ENCODE data around the gene ATRAID. TPM values are rescaled to one million over a fixed set of nuclear protein-coding genes. Genes with fewer than 3 reads are reported as not detected.
A peak's percentile ranks its signal among the peaks of the same experiment; 100 is the strongest.

The ATRAID gene
- total and polyA plus RNA-seq, 5 experiments from 2014 or later: 105 to 388 (median 299) TPM

DNA sequence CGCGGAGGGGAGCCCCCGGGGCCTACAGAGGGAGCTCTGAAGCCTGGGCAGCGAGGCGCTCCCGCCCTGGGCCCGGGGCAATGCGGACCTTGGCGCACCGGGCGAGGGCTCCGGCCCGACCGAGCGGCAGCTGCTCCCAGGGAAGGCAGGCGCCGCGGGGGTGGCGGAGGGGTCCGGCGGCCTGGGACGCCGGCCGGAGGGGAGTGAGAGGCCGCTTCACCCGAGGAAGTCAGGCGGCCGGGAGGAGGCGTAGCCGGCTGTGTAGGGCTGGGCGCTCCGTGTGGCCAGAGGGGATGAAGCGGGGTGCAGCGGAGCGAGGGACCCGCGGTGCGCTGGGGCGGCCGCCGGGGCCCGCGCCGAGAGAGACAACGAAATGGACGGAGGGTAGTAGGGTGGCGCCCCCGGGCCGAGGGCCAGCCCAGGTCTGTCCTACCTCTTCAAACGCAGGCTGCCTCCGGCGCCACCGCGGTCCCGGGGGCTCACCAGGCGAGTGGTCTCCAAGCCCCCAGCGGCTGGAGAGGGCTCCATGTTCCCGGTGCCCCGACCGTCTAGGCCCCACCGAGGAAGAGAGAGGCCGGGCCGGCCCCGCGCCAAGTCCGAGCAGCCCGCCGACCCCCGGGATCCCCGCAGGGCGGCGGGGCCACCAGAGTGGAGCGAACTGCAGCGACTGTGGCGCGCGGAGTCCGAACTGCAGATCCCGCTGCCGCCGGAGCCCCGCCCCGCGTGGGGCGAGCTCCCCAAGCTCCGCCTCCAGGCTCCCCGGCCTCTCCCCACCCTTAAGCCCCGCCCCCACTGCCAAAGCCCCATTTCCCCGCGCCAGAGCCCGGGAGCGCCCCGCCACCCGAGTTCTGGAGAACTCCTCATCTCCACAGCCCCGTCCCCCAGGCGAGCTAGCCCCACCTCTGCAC lies 50.8 kb downstream of the ATRAID start, which contains the start of gene SLC30A3:
SLC30A3 (minus strand) TSS at position 669 of the 908 bp plus-strand sequence; CDS start at position 528, 141 bp downstream.
- POLR2A ChIA-PET: interaction anchor here (0.6 kb wide), 2 partner anchors 10 to 33 kb away, joined by 3 read pairs; no protein-coding TSS in a partner anchor

DNA sequence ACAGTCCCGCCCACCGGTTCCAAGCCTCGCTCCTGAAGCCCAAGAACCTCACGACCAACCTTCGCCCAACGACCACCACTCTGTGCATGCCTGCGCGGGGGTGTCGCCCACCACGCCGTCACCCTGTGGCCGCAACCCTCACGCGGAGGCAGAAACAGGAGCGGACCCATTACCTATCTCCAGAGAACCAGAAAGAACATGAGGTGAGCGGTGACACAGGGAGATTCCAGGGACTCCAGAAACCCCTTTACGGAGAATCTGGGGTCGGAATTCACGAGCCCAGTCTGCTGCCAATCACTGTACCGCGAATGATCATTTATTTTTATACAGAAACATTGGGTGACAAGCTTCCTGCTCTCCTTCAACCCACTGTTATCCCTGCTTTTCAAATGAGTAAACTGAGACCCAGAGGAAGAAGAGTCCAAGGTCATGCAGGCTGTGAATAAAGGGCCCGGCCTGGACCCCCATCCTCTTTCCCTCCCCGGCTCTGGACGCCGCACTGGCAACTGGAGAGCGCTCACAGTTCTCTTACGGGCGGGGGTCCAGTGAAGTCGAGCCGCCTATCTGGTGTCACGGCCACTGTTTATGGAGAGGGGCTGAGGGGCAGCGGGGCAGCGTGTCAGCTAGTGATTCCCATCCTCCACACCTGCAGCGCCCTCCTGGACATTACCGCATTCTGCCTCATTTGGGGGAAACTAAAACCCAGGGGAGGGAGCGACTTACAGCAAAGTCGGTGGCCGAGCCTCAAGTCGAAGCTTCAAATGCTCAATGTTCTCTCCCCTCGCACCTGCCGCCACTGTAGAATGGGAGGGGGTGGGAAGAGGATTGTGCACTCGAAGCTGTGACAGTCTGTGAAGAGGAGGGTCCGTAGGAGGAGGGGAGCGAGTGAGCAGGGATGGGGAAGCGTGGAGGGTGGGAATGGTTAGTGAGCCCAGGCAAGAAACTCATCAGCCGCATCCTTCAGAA lies 51.7 kb downstream of the ATRAID start:
- Mint-ChIP-seq H3K9me3 (peaks cover 0 to 2% (median 0%) of the 10 kb centered on the region in 9 donors), H3K4me3 (peak overlapping the region in 9 of 10 donors; percentile 80 to 99 (median 92)), H3K36me3 (peaks cover 0 to 14% (median 2%) of the 10 kb centered on the region in 3 donors), H3K27me3 (peaks cover 37 to 49% (median 38%) of the 10 kb centered on the region in 5 donors), H3K27ac (peak overlapping the region in 5 of 10 donors; percentile 37 to 91 (median 79)), H3K4me1 (peaks cover 22 to 30% (median 28%) of the 10 kb centered on the region in 4 donors)
- POLR2A ChIA-PET: interaction anchor here (1.5 to 2.5 kb wide), 3 partner anchors 16 to 59 kb away, joined by 4 to 11 read pairs (median 5); partner anchors contain the start of genes CAD and MPV17
- no peak for ATAC-seq
- peak in 3 of 10 donors; percentile 11 to 62 (median 15) for DNase-seq

More for the DNA sequence above, 50.8 kb downstream of the ATRAID start, which contains the start of gene SLC30A3:
- ATAC-seq (peak; percentile 40 to 63), DNase-seq (peak; percentile 29 to 77 (median 48))
- Mint-ChIP-seq H3K27ac (peak within 1 kb of the TSS in 4 of 10 donors; percentile 37 to 91 (median 74)), H3K4me3 (peak within 1 kb of the TSS; percentile 80 to 99 (median 90)), H3K4me1 (peaks cover 22 to 30% (median 28%) of the 10 kb centered on the region in 4 donors), H3K9me3 (peaks cover 0 to 2% (median 0%) of the 10 kb centered on the region in 9 donors), H3K36me3 (peaks cover 0 to 14% (median 2%) of the 10 kb centered on the region in 3 donors), H3K27me3 (peaks cover 39 to 59% (median 45%) of the 10 kb centered on the region in 5 donors)

DNA sequence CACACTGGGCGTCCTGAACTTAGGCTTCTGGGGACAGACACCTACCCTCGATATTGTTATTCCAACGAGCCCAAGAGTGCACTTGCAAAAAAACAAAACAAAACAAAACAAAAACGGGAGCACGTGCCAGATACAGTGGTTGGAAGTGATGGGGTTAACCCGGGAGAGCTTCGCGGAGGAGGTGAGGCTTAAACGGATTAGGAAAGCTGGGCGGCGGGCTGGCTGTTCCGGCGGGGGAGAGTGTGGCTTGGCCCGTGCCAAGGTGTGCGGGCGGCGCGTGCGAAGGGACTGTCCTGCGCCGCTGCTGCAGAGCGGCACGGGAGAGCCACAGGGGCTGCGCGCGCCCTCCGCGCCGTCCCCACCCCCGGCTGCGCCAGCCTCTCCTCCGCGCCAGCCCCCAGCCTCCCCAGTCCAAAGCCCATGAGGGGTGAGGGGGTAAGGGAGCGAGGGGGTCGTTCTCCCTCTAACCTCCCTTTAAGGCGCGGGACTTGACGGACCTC lies 52.5 kb downstream of the ATRAID start:
- peaks cover 22 to 30% (median 28%) of the 10 kb centered on the region in 4 donors for H3K4me1 Mint-ChIP-seq
- peak in 4 of 10 donors; percentile 21 to 64 (median 32) for DNase-seq

DNA sequence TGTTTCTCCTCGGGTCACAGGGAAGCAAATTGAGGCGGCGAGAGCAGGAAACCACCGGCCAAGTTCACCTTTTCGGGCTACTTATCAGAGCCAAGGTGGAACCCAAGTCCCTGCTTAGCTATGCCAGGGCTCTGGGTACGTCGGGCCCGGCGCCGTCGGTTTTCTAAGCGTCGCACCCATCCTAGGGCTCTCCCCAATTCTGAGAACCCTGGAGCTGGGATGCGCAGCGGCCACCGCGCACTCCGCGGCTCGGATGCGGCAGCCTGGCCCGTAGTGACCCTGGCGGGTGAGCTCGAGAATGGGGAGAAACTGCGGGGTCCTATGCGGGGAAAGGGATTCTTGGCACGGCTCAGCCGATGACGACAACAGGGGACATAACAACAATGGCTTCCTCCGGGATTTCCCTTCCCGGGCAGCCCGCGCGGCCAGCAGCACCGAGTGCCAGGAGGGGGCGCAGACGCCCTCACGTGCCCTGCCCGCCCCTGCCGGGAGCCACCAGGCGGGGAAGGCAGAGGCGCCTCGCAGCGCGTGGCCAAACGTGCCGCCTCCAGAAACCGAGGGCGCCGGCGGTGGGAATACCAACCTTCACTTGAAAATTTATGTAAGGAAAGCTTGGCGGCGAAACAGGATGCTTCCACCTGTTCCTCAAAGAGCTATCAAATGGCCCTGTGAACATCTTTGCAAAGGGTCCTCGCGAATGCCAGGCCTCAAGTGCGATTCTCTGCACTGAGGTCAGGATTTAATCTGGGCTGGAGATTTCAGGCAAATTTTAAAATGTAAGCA lies 53.1 kb downstream of the ATRAID start:
- ATAC-seq: peak; percentile 78 to 82
- Mint-ChIP-seq H3K9me3 (peaks cover 0 to 2% (median 0%) of the 10 kb centered on the region in 9 donors), H3K36me3 (peaks cover 0 to 14% (median 2%) of the 10 kb centered on the region in 3 donors), H3K27me3 (peaks cover 29 to 40% (median 36%) of the 10 kb centered on the region in 5 donors), H3K4me3 (peak overlapping the region in 9 of 10 donors; percentile 79 to 99 (median 83)), H3K4me1 (peaks cover 22 to 30% (median 28%) of the 10 kb centered on the region in 4 donors), H3K27ac (peak overlapping the region in 3 of 10 donors; percentile 34 to 91 (median 44))
- DNase-seq: peak; percentile 49 to 80 (median 62)
- POLR2A ChIA-PET: interaction anchor here (0.6 to 2.5 kb wide), 4 partner anchors 11 to 58 kb away, joined by 3 to 11 read pairs (median 4); partner anchors contain the start of genes CAD and MPV17

More for the DNA sequence above, 52.5 kb downstream of the ATRAID start:
- peaks cover 0 to 14% (median 2%) of the 10 kb centered on the region in 3 donors for H3K36me3 Mint-ChIP-seq
- POLR2A ChIA-PET: interaction anchor here (0.6 to 2.5 kb wide), 4 partner anchors 12 to 59 kb away, joined by 3 to 11 read pairs (median 4); partner anchors contain the start of genes CAD and MPV17
- peak overlapping the region in 9 of 10 donors; percentile 80 to 99 (median 92) for H3K4me3 Mint-ChIP-seq
- peaks cover 0 to 2% (median 0%) of the 10 kb centered on the region in 9 donors for H3K9me3 Mint-ChIP-seq
- H3K27me3 Mint-ChIP-seq: peaks cover 33 to 44% (median 37%) of the 10 kb centered on the region in 5 donors
- peak overlapping the region in 3 of 10 donors; percentile 50 to 91 (median 88) for H3K27ac Mint-ChIP-seq
- peak; percentile 60 to 64 for ATAC-seq

DNA sequence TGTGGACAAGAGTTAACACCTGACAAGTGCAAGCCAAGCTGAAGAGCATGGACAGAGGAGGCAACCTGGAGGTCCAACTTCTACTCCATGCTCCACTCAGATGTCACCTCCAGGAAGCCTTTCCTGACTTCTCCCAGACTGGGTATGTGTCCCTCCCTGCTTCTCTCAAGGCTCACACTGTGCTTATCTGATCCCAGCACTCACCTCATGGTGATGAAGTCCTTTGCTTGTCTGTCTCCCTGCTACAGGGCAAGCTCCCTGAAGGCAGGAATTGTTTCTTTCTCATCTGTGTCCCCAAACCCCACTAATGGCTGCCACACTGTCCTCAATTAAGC lies 53.7 kb downstream of the ATRAID start:
- Mint-ChIP-seq H3K9me3 (peaks cover 0 to 2% (median 0%) of the 10 kb centered on the region in 9 donors), H3K4me3 (peak overlapping the region in 7 of 10 donors; percentile 48 to 80 (median 68)), H3K36me3 (peaks cover 0 to 14% (median 2%) of the 10 kb centered on the region in 3 donors), H3K4me1 (peaks cover 22 to 30% (median 28%) of the 10 kb centered on the region in 4 donors), H3K27me3 (peaks cover 23 to 35% (median 32%) of the 10 kb centered on the region in 5 donors), H3K27ac (peak overlapping the region in 1 of 10 donors; percentile 34)
- no peak for ATAC-seq
- POLR2A ChIA-PET: interaction anchor here (1.2 to 2.5 kb wide), 3 partner anchors 14 to 57 kb away, joined by 3 to 11 read pairs (median 4); partner anchors contain the start of gene MPV17
- no peak for DNase-seq

Other genes starting within 250 kb of the ATRAID start
- gene MAPRE3, start 241.4 kb upstream of the ATRAID start, total RNA-seq: 1 to 10 TPM; 3.8 to 5.3 TPM
- gene MAPRE3, start 241.4 kb upstream of the ATRAID start, polyA plus RNA-seq: 1 to 10 TPM; 1.4 to 1.6 (median 1.5) TPM
- gene TMEM214, start 179.1 kb upstream of the ATRAID start, total RNA-seq: 10 to 100 TPM; 60.0 to 60.9 TPM
- 10 to 100 TPM; 19.4 to 25.8 (median 20.8) TPM for gene TMEM214, start 179.1 kb upstream of the ATRAID start, polyA plus RNA-seq
- 10 to 100 TPM; 13.2 to 15.8 TPM for gene AGBL5, start 160.4 kb upstream of the ATRAID start, total RNA-seq
- 1 to 10 TPM; 7.9 to 9.3 (median 8.2) TPM for gene AGBL5, start 160.4 kb upstream of the ATRAID start, polyA plus RNA-seq
- 100 to 1,000 TPM; 246 to 268 TPM for gene OST4, start 140.4 kb upstream of the ATRAID start, total RNA-seq
- 100 to 1,000 TPM; 827 to 916 (median 901) TPM for gene OST4, start 140.4 kb upstream of the ATRAID start, polyA plus RNA-seq
- gene EMILIN1, start 133.4 kb upstream of the ATRAID start, total RNA-seq: under 1 TPM; 0.41 to 0.86 TPM
- gene EMILIN1, start 133.4 kb upstream of the ATRAID start, polyA plus RNA-seq: 1 to 10 TPM in 1 of 3 donors, under 1 TPM in 2; 0.90 to 1.1 (median 0.98) TPM
- 1 to 10 TPM; 6.3 to 7.2 TPM for gene KHK, start 125.3 kb upstream of the ATRAID start, total RNA-seq
- 1 to 10 TPM; 6.0 to 8.9 (median 6.1) TPM for gene KHK, start 125.3 kb upstream of the ATRAID start, polyA plus RNA-seq
- gene CGREF1, start 92.9 kb upstream of the ATRAID start, total RNA-seq: under 1 TPM; 0.22 to 0.68 TPM
- gene CGREF1, start 92.9 kb upstream of the ATRAID start, polyA plus RNA-seq: under 1 TPM; 0.38 to 0.69 (median 0.40) TPM
- gene ABHD1, start 88.2 kb upstream of the ATRAID start, total RNA-seq: 1 to 10 TPM; 2.1 to 2.7 TPM
- gene ABHD1, start 88.2 kb upstream of the ATRAID start, polyA plus RNA-seq: 1 to 10 TPM; 1.3 to 1.7 (median 1.4) TPM
- gene PREB, start 77.4 kb upstream of the ATRAID start, total RNA-seq: 10 to 100 TPM; 35.9 to 43.3 TPM
- gene PREB, start 77.4 kb upstream of the ATRAID start, polyA plus RNA-seq: 10 to 100 TPM; 40.6 to 58.4 (median 51.1) TPM
- gene PRR30, start 72.6 kb upstream of the ATRAID start, total RNA-seq: not detected
- gene PRR30, start 72.6 kb upstream of the ATRAID start, polyA plus RNA-seq: not detected
- not detected for gene TCF23, start 63.0 kb upstream of the ATRAID start, total RNA-seq
- not detected for gene TCF23, start 63.0 kb upstream of the ATRAID start, polyA plus RNA-seq
- gene SLC5A6, start 227 bp downstream of the ATRAID start, total RNA-seq: 10 to 100 TPM; 39.1 to 39.5 TPM
- 10 to 100 TPM; 14.3 to 17.8 (median 17.2) TPM for gene SLC5A6, start 227 bp downstream of the ATRAID start, polyA plus RNA-seq
- 10 to 100 TPM; 52.8 to 59.7 TPM for gene CAD, start 5.3 kb downstream of the ATRAID start, total RNA-seq
- 10 to 100 TPM; 18.0 to 31.9 (median 27.7) TPM for gene CAD, start 5.3 kb downstream of the ATRAID start, polyA plus RNA-seq
- not detected for gene SLC30A3, start 51.0 kb downstream of the ATRAID start, total RNA-seq
- gene SLC30A3, start 51.0 kb downstream of the ATRAID start, polyA plus RNA-seq: under 1 TPM in 1 of 3 donors, not detected in 2; 0.13 TPM
- gene DNAJC5G, start 63.4 kb downstream of the ATRAID start, total RNA-seq: not detected
- not detected for gene DNAJC5G, start 63.4 kb downstream of the ATRAID start, polyA plus RNA-seq
- gene TRIM54, start 70.4 kb downstream of the ATRAID start, total RNA-seq: under 1 TPM in 1 of 2 experiments, not detected in 1; 0.19 TPM
- not detected for gene TRIM54, start 70.4 kb downstream of the ATRAID start, polyA plus RNA-seq
- 1 to 10 TPM; 5.9 to 6.9 TPM for gene UCN, start 96.4 kb downstream of the ATRAID start, total RNA-seq
- gene UCN, start 96.4 kb downstream of the ATRAID start, polyA plus RNA-seq: 1 to 10 TPM in 2 of 3 donors, under 1 TPM in 1; 0.54 to 1.3 (median 1.2) TPM
- gene MPV17, start 111.1 kb downstream of the ATRAID start, total RNA-seq: 100 to 1,000 TPM; 109 to 111 TPM
- gene MPV17, start 111.1 kb downstream of the ATRAID start, polyA plus RNA-seq: 100 to 1,000 TPM; 110 to 135 (median 124) TPM
- 100 to 1,000 TPM in 1 of 2 experiments, 10 to 100 TPM in 1; 96.5 to 105 TPM for gene GTF3C2, start 144.7 kb downstream of the ATRAID start, total RNA-seq
- gene GTF3C2, start 144.7 kb downstream of the ATRAID start, polyA plus RNA-seq: 10 to 100 TPM; 26.2 to 46.1 (median 31.3) TPM
- gene EIF2B4, start 158.3 kb downstream of the ATRAID start, total RNA-seq: 10 to 100 TPM; 54.9 to 55.5 TPM
- gene EIF2B4, start 158.3 kb downstream of the ATRAID start, polyA plus RNA-seq: 10 to 100 TPM; 26.4 to 41.2 (median 30.0) TPM
- gene SNX17, start 158.6 kb downstream of the ATRAID start, total RNA-seq: 100 to 1,000 TPM; 121 to 122 TPM
- gene SNX17, start 158.6 kb downstream of the ATRAID start, polyA plus RNA-seq: 100 to 1,000 TPM; 200 to 217 (median 215) TPM
- 10 to 100 TPM; 18.6 to 18.8 TPM for gene ZNF513, start 168.7 kb downstream of the ATRAID start, total RNA-seq
- gene ZNF513, start 168.7 kb downstream of the ATRAID start, polyA plus RNA-seq: 1 to 10 TPM; 2.0 to 6.0 (median 2.5) TPM
- gene PPM1G, start 197.6 kb downstream of the ATRAID start, total RNA-seq: 10 to 100 TPM; 46.3 to 48.4 TPM
- 10 to 100 TPM; 57.1 to 85.2 (median 66.1) TPM for gene PPM1G, start 197.6 kb downstream of the ATRAID start, polyA plus RNA-seq
- 100 to 1,000 TPM; 118 TPM for gene NRBP1, start 216.6 kb downstream of the ATRAID start, total RNA-seq
- 100 to 1,000 TPM in 1 of 3 donors, 10 to 100 TPM in 2; 73.4 to 107 (median 78.8) TPM for gene NRBP1, start 216.6 kb downstream of the ATRAID start, polyA plus RNA-seq
- gene KRTCAP3, start 230.3 kb downstream of the ATRAID start, total RNA-seq: 10 to 100 TPM; 20.9 to 23.7 TPM
- gene KRTCAP3, start 230.3 kb downstream of the ATRAID start, polyA plus RNA-seq: 1 to 10 TPM; 3.1 to 3.9 (median 3.6) TPM

Data from naive thymus-derived CD8-positive, alpha-beta T cell (primary cell).